OCI-LY7 (cell line): ENCODE results near the gene UNG.

Source experiments
- CTCF ChIP-seq: fragments of 200-600 bp; sonication (generic); conservative IDR thresholded peaks from 2 replicates; pipeline ENCODE4 v1.5.1; 2014; ENCODE audit warnings: mild to moderate bottlenecking, antibody characterized with exemption, low read length, moderate library complexity, mixed read lengths
- EZH2phosphoT487 ChIP-seq: fragments of 200-600 bp; sonication (generic); IDR thresholded peaks from 2 replicates; pipeline ENCODE4 v1.6.1; 2018; ENCODE audit warnings: low read depth, borderline replicate concordance, mild to moderate bottlenecking, mixed run types, antibody characterized with exemption, low read length, moderate library complexity, mixed read lengths

GRCh38 chr12:109105176-109105575, 7.8 kb downstream of the UNG start:
- TF ChIP-seq CTCF = no peak
- TF ChIP-seq EZH2phosphoT487 = no peak
